ENCODE results near the gene EGFL7. TPM values are rescaled to one million over a fixed set of nuclear protein-coding genes. Genes with fewer than 3 reads are reported as not detected.
A peak's percentile ranks its signal among the peaks of the same experiment; 100 is the strongest.

The EGFL7 gene
- total RNA-seq, 5 donors from 2014 or later (not counting 1 experiment from before 2014, with no cell fraction given), result 0.43 to 1.9 (median 1.1) TPM

GRCh38 chr9:136616948-136617695, 45.6 kb upstream of the EGFL7 start:
- no peaks in the 10 kb centered on the region for H3K27me3 Mint-ChIP-seq
- Histone ChIP-seq H3K27ac (ENCODE audit: low read length) (no peak overlapping the region), H3K36me3 (ENCODE audit: control insufficient read depth in 2 of 2, extremely low read depth in 1 of 2, insufficient read depth in 1 of 2, low read length in 1 of 2) (no peaks in the 10 kb centered on the region), H3K4me1 (ENCODE audit: control insufficient read depth in 1 of 2, extremely low read depth in 1 of 2, insufficient read depth in 2 of 2, low read length in 2 of 2) (peaks cover 3 to 47% of the 10 kb centered on the region in 2 experiments), H3K27me3 (replicated peaks in 1 of 2; ENCODE audit: control insufficient read depth in 2 of 2, extremely low read depth in 1 of 2, insufficient read depth in 2 of 2, low read length in 1 of 2) (peaks cover 0 to 28% of the 10 kb centered on the region in 2 experiments), H3K9me3 (no peaks in the 10 kb centered on the region), H3K4me3 (ENCODE audit: control insufficient read depth in 1 of 2, extremely low read depth in 1 of 2, low read length in 1 of 2) (peak overlapping the region in 1 of 2 donors; percentile 23)
- no peak overlapping the region for H3K27ac Mint-ChIP-seq
- H3K36me3 Mint-ChIP-seq, result no peaks in the 10 kb centered on the region
- ATAC-seq (replicated peaks in 1 of 4), result no peak
- no peaks in the 10 kb centered on the region for H3K9me3 Mint-ChIP-seq
- peaks cover 0 to 14% (median 0%) of the 10 kb centered on the region in 3 donors for H3K4me1 Mint-ChIP-seq
- WGBS (ENCODE audit: insufficient coverage), result 54% methylated on average over 18 of the region's 22 CpGs
- ChIA-PET CTCF (no interaction called here), POLR2A (no interaction called here)
- peak overlapping the region in 1 of 3 donors; percentile 46 for H3K4me3 Mint-ChIP-seq
- no peak for DNase-seq

GRCh38 chr9:136617746-136618579, 44.8 kb upstream of the EGFL7 start:
- Histone ChIP-seq H3K9me3 (no peaks in the 10 kb centered on the region), H3K36me3 (ENCODE audit: control insufficient read depth in 2 of 2, extremely low read depth in 1 of 2, insufficient read depth in 1 of 2, low read length in 1 of 2) (no peaks in the 10 kb centered on the region), H3K27ac (ENCODE audit: low read length) (no peak overlapping the region), H3K4me1 (ENCODE audit: control insufficient read depth in 1 of 2, extremely low read depth in 1 of 2, insufficient read depth in 2 of 2, low read length in 2 of 2) (peaks cover 3 to 47% of the 10 kb centered on the region in 2 experiments), H3K27me3 (replicated peaks in 1 of 2; ENCODE audit: control insufficient read depth in 2 of 2, extremely low read depth in 1 of 2, insufficient read depth in 2 of 2, low read length in 1 of 2) (peaks cover 0 to 35% of the 10 kb centered on the region in 2 experiments), H3K4me3 (ENCODE audit: control insufficient read depth in 1 of 2, extremely low read depth in 1 of 2, low read length in 1 of 2) (peak overlapping the region in 1 of 2 donors; percentile 32)
- 65% methylated on average over 19 of the region's 26 CpGs for WGBS (ENCODE audit: insufficient coverage)
- no peaks in the 10 kb centered on the region for H3K27me3 Mint-ChIP-seq
- peaks cover 0 to 14% (median 0%) of the 10 kb centered on the region in 3 donors for H3K4me1 Mint-ChIP-seq
- no peaks in the 10 kb centered on the region for H3K9me3 Mint-ChIP-seq
- peak overlapping the region in 1 of 3 donors; percentile 46 for H3K4me3 Mint-ChIP-seq
- H3K36me3 Mint-ChIP-seq, result no peaks in the 10 kb centered on the region
- POLR2A ChIA-PET, result no interaction called here
- no peak for DNase-seq
- no peak overlapping the region for H3K27ac Mint-ChIP-seq
- CTCF ChIA-PET, result interaction anchor here in 1 of 2 donors (0.7 kb wide), 1 partner anchor 14 kb away, joined by 3 read pairs; no protein-coding TSS in a partner anchor
- ATAC-seq (replicated peaks in 1 of 4), result no peak

- peak in 2 of 4 experiments; percentile 6 to 43 for ATAC-seq (replicated peaks in 1 of 4)
Observed at GRCh38 chr9:136618580-136619547, 43.9 kb upstream of the EGFL7 start.

GRCh38 chr9:136619742-136620440, 42.8 kb upstream of the EGFL7 start:
- Histone ChIP-seq H3K36me3 (ENCODE audit: control insufficient read depth in 2 of 2, extremely low read depth in 1 of 2, insufficient read depth in 1 of 2, low read length in 1 of 2) (no peaks in the 10 kb centered on the region), H3K9me3 (no peaks in the 10 kb centered on the region), H3K27ac (ENCODE audit: low read length) (no peak overlapping the region), H3K4me1 (ENCODE audit: control insufficient read depth in 1 of 2, extremely low read depth in 1 of 2, insufficient read depth in 2 of 2, low read length in 2 of 2) (peaks cover 3 to 47% of the 10 kb centered on the region in 2 experiments), H3K27me3 (replicated peaks in 1 of 2; ENCODE audit: control insufficient read depth in 2 of 2, extremely low read depth in 1 of 2, insufficient read depth in 2 of 2, low read length in 1 of 2) (peaks cover 0 to 50% of the 10 kb centered on the region in 2 experiments), H3K4me3 (ENCODE audit: control insufficient read depth in 1 of 2, extremely low read depth in 1 of 2, low read length in 1 of 2) (no peak overlapping the region)
- Mint-ChIP-seq H3K36me3 (no peaks in the 10 kb centered on the region), H3K9me3 (no peaks in the 10 kb centered on the region), H3K4me3 (no peak overlapping the region), H3K4me1 (peaks cover 0 to 14% (median 0%) of the 10 kb centered on the region in 3 donors), H3K27me3 (peaks cover 0 to 4% of the 10 kb centered on the region in 2 donors), H3K27ac (no peak overlapping the region)
- ChIA-PET CTCF (no interaction called here), POLR2A (no interaction called here)
- no peak for ATAC-seq (replicated peaks in 1 of 4)
- WGBS (ENCODE audit: insufficient coverage), result 49% methylated on average over 24 of the region's 26 CpGs
- DNase-seq, result peak in 15 of 35 experiments; percentile 8 to 58 (median 19)

More at GRCh38 chr9:136618580-136619547, 43.9 kb upstream of the EGFL7 start:
- Mint-ChIP-seq H3K4me3 (no peak overlapping the region), H3K27ac (no peak overlapping the region), H3K4me1 (peaks cover 0 to 14% (median 0%) of the 10 kb centered on the region in 3 donors), H3K27me3 (peaks cover 0 to 4% of the 10 kb centered on the region in 2 donors), H3K36me3 (no peaks in the 10 kb centered on the region), H3K9me3 (no peaks in the 10 kb centered on the region)
- H3K4me3 ChIP-seq (ENCODE audit: control insufficient read depth in 1 of 2, extremely low read depth in 1 of 2, low read length in 1 of 2), result no peak overlapping the region
- H3K27me3 ChIP-seq (replicated peaks in 1 of 2; ENCODE audit: control insufficient read depth in 2 of 2, extremely low read depth in 1 of 2, insufficient read depth in 2 of 2, low read length in 1 of 2), result peaks cover 0 to 40% of the 10 kb centered on the region in 2 experiments
- 54% methylated on average over 16 of the region's 27 CpGs for WGBS (ENCODE audit: insufficient coverage)
- no peaks in the 10 kb centered on the region for H3K9me3 ChIP-seq
- no peak overlapping the region for H3K27ac ChIP-seq (ENCODE audit: low read length)
- ChIA-PET CTCF (interaction anchor here in 1 of 2 donors (0.7 kb wide), 1 partner anchor 13 kb away, joined by 3 read pairs; no protein-coding TSS in a partner anchor), POLR2A (no interaction called here)
- DNase-seq, result peak in 18 of 35 experiments; percentile 11 to 60 (median 28)
- peaks cover 3 to 47% of the 10 kb centered on the region in 2 experiments for H3K4me1 ChIP-seq (ENCODE audit: control insufficient read depth in 1 of 2, extremely low read depth in 1 of 2, insufficient read depth in 2 of 2, low read length in 2 of 2)
- H3K36me3 ChIP-seq (ENCODE audit: control insufficient read depth in 2 of 2, extremely low read depth in 1 of 2, insufficient read depth in 1 of 2, low read length in 1 of 2), result no peaks in the 10 kb centered on the region

GRCh38 chr9:136620441-136621018, 42.2 kb upstream of the EGFL7 start:
- Histone ChIP-seq H3K36me3 (ENCODE audit: control insufficient read depth in 2 of 2, extremely low read depth in 1 of 2, insufficient read depth in 1 of 2, low read length in 1 of 2) (no peaks in the 10 kb centered on the region), H3K27ac (ENCODE audit: low read length) (no peak overlapping the region), H3K4me1 (ENCODE audit: control insufficient read depth in 1 of 2, extremely low read depth in 1 of 2, insufficient read depth in 2 of 2, low read length in 2 of 2) (peaks cover 3 to 47% of the 10 kb centered on the region in 2 experiments), H3K9me3 (no peaks in the 10 kb centered on the region), H3K4me3 (ENCODE audit: control insufficient read depth in 1 of 2, extremely low read depth in 1 of 2, low read length in 1 of 2) (no peak overlapping the region), H3K27me3 (replicated peaks in 1 of 2; ENCODE audit: control insufficient read depth in 2 of 2, extremely low read depth in 1 of 2, insufficient read depth in 2 of 2, low read length in 1 of 2) (peaks cover 0 to 57% of the 10 kb centered on the region in 2 experiments)
- ChIA-PET POLR2A (no interaction called here), CTCF (no interaction called here)
- peaks cover 0 to 14% (median 0%) of the 10 kb centered on the region in 3 donors for H3K4me1 Mint-ChIP-seq
- DNase-seq (no peak), ATAC-seq (replicated peaks in 1 of 4) (no peak)
- H3K4me3 Mint-ChIP-seq, result no peak overlapping the region
- H3K36me3 Mint-ChIP-seq, result no peaks in the 10 kb centered on the region
- H3K9me3 Mint-ChIP-seq, result no peaks in the 10 kb centered on the region
- whole genome bisulfite sequencing (ENCODE audit: insufficient coverage), result 93% methylated on average over 27 of the region's 29 CpGs
- H3K27me3 Mint-ChIP-seq, result peaks cover 0 to 6% of the 10 kb centered on the region in 2 donors
- H3K27ac Mint-ChIP-seq, result no peak overlapping the region

Measured in T-cell (primary cell).